GM21576 (cell line): Measurements from ENCODE around the gene DENND1A.
"Not testable (repeated sequence)": the region's sequence is repeated elsewhere in the genome, so short reads cannot be mapped to it uniquely, and the experiment has no call there.

Experiments
- ATAC-seq: cut with Tn5 transposase; IDR thresholded peaks from one replicate; pipeline ENCODE4 v1.9.1; 2021; ENCODE audit warnings: mild to moderate bottlenecking, moderate library complexity; ENCODE audit not compliant: unreplicated experiment

Gene DENND1A

DNA sequence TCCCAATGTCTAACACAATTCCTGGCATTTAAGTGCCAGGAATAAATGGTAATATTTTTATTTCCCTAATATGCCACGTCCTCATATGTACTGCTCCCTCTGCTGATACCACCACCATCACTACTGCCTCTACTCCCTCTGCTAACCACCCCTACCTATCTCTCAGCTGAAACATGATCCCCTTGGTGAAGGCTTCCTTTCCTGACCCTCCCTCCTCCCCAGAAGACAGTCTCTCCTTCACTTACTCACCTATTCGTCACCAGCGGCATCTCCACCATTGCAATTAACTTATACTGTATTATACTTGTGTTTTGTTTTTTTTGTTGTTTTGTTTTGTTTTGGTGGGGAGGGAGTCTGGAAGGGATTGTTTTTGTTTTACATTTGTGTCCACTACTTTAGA lies 4.8 kb downstream of the DENND1A start:
- no peak for ATAC-seq

DNA sequence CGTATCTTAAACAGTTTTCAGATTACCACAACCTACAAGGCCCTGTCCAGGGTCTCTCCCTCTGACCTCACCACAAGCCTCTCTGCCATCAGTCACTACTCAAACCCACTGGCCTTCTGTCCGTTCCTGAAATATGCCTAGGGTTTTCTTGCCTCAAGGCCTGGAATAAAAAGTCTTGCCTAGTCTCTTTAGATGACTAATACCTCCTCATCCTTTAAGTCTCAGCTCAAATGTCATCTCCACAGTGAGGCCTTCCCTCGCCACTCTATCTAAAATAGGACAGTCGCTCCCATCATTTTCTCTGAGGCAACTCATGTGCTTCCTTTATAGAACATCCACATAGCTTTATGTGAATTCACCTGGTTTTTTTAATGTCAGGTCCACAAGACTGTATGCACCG lies 5.2 kb downstream of the DENND1A start:
- ATAC-seq: no peak

DNA sequence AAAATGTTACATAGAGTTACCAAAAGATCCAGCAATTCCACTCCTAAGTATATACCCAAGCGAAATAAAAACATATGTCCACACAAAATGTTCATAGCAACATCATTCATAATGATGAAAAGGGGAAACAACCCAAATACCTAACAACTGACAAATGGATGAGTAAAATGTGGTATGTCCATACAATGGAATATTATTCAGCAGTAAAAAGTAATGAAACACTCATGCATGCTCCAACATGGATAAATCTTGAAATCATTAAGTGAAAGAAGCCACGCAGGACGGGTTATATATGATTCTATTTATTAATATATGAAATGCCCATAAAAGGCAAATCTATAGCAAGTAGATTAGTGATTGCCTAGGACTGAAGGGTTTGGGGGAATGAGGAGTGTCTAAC lies 6.0 kb downstream of the DENND1A start:
- ATAC-seq: no peak

DNA sequence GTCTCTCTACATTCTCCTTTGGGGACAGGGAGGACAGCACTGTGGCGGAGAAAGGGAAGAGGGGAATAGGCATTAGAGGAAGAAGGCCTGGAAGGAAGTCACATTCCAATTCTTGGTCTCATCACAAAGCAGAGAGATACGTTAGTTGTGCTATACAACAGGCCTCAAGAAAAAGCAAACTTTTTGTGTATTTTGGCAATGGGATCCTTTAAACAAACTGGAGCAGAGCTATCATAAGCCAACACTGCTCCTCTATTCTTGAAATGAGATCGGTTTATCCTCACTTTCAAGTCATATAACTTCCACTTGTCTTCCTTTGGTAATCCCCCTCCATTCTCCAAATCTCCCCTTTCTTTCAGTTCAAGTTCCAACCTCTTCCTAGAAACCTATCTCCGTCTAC lies 6.5 kb downstream of the DENND1A start:
- ATAC-seq: no peak

DNA sequence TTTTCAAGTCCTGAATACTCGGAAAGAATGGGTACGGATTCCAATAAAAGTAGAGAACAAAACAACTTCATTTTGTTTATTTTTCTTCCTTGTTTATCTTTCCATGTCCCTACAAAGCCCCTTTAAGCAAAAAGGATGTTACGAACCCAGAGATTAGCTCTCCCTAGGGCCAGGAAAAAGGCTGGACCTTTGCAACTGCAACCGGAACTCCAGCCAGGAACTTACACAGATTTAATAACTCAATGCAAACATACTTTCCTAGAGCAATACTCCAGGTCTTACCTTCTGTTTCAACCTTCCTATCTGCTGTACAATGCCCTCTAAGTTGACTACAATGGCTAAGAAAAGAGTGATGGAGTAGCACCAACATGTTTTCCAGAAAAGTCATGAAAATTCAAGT lies 7.0 kb downstream of the DENND1A start:
- no peak for ATAC-seq

DNA sequence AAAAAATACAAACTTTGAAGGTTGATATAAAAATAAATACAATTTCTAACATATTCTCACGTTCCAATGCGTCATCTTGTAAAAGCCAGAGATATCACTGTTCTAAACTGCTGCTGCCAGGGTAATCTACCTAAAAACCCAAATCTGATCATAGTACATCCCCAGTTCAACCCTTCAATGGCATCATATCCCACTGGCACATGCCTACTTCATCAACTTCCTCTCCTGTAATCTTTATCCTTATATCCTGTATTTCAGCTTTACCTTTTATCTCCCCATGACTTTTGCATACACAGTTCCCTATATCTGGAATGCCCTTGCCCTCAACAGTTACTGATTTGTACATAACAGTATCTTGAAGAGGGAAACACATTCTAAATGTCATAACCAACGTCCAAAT lies 7.5 kb downstream of the DENND1A start:
- ATAC-seq: no peak

DNA sequence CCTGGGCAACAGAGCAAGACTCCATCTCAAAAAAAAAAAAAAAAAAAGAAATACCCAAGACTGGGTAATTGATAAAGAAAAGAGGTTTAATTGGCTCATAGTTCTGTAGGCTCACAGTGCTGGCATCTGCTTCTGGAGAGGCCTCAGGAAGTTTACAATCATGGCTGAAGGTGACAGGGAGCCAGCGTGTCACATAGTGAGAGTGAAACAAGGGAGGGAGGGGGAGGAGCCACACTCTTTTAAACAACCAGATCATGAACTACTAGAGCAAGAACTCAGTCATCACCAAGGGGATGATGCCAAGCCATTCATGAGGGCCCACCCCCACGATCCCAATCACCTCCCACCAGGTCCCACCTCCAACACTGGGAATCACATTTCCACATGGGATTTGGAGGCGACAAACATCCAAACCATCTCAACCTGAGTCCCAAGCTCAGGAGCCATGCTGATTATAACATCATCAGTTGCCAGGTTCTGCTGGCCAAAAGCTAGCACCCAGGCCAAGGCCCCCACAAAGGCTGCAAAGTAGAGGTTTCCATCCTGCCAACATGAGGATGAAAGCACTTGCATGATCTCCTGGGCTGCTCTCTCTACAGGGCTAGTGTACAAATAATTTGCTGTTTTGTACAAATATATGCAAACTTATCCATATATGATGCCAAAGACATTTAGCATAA lies 15.3 kb downstream of the DENND1A start:
- ATAC-seq: no peak

DNA sequence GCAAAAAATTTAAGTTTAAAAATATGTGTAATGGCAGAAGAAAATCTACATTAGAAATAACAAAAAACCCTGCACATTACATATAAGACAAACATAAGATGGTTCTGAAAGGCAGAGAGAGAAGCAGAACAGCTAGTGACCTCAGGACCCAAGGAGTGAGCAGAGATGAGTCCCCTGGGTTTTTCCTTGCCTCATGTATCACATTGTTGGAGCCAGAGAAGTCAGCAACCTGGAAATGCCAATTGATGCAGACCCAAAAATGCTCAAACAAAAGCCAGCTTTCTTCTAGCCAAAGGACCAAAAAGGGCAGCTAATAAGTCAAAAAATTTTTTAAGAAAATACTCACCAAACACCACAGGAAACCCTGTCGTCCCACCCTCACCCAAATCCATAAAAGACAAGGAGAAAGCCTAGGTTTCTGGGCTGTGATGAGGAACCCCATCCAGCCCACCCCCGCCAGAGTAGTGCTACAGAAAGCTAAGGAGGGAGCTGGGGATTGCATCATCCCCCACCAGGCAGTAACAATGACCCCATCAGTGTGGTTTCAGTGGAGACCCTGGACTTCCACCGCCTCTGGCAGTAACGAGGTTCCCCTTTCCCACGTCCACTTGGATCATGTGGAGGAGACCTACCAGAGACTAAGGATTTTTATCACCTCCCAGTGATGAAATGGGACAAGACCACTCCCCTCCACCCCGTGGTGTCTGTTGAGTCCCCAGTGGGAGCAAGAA lies 17.6 kb downstream of the DENND1A start:
- no peak for ATAC-seq

DNA sequence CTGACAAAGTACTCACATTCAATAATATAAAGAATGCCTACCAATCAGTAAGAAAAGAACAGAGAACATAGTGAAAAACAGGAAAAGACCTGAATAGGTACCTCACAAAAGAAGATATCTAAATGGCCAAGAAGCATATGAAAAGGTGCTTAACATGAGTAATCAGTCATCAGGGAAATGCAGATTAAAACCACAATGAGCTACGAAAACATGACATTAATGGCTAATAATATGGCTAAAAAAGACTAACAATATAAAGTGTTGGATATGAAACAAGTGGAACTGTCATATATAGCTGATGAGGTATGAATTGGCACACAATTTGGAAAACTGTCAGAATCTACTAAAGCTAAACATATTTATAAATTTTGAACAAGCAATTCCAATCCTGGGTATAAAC lies 18.9 kb downstream of the DENND1A start:
- ATAC-seq: no peak

DNA sequence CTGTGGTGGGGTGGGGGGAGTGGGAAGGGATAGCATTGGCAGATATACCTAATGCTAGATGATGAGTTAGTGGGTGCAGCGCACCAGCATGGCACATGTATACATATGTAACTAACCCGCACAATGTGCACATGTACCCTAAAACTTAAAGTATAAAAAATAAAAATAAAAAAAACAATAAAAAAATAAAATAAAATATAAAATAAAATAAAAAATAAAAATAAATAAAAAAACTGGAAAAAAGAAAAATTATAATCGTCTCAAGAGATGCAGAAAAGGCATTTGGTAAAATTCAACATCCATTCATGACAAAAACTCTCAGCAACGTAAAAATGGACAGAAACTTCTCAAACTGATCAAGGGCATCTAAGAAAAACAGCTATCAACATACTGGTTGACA lies 20.7 kb downstream of the DENND1A start:
- ATAC-seq: not testable (repeated sequence)

DNA sequence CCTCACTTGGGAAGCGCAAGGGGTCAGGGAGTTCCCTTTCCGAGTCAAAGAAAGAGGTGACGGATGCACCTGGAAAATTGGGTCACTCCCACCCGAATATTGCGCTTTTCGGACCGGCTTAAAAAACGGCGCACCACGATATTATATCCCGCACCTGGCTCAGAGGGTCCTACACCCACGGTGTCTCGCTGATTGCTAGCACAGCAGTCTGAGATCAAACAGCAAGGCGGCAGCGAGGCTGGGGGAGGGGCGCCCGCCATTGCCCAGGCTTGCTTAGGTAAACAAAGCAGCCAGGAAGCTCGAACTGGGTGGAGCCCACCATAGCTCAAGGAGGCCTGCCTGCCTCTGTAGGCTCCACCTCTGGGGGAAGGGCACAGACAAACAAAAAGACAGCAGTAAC lies 26.4 kb downstream of the DENND1A start:
- not testable (repeated sequence) for ATAC-seq

DNA sequence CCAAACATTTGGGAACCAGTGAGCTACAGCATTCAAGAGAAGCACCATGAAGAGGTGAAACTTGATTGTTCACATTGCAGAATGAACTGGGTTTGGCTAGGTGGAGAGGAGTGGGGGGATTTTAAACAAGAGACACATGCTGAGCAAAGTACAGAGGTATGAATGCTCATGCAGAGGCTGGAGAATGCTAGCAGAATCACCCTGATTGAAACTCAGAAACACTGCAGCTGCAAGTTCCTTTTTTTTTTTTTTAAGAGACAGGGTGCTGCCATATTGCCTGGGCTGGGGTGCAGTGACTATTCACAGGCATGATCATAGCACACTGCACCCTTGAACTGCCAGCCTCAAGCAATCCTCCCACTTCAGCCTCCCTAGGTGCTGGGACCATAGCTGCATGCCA lies 35.1 kb downstream of the DENND1A start:
- no peak for ATAC-seq

DNA sequence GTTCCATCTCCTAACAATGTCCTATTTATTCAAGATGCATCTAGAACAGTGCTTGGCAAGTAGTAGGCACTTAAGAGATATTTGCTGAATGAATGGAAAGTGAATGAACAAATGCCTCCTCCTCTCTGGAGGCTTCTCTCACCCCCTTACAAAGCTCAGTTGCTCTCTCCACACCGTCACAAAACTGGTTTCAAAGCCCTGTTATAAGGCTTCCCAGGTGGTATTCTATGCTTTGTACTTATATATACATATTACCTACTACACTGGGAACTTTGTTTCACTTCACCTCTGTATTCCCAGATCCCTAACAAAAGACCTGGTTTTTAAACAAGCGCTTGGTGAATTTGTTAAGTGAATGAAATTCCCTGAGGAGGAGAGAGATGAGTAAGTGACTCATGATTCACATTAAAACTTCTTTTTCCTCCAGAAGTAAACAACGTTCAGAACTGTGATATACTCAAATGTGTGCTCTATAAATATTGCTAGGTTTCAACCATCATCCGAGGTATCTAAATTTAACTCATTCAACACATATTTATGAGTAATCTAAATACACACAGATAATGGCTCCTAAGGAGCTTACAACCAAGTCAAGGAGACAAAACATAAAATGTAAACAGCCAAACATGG lies 36.0 kb downstream of the DENND1A start:
- ATAC-seq: no peak

DNA sequence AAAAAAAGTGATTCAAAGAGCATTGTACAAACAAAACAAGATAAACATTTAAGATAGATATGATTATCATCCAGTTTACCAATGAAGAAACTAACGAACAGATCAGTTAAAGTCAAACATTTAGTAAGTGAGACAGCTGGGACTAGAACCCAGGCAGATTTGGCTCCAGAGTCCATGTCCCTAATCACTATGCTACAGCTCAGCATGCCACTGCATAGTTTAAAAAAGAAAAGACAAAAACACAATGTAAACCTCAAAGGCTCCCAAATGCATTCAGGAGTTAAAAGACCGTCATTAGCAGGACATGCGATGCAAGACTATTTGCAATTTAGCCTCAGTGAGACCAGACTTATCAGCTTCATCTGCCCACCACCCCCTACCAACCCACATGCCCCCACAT lies 36.8 kb downstream of the DENND1A start:
- ATAC-seq: no peak

DNA sequence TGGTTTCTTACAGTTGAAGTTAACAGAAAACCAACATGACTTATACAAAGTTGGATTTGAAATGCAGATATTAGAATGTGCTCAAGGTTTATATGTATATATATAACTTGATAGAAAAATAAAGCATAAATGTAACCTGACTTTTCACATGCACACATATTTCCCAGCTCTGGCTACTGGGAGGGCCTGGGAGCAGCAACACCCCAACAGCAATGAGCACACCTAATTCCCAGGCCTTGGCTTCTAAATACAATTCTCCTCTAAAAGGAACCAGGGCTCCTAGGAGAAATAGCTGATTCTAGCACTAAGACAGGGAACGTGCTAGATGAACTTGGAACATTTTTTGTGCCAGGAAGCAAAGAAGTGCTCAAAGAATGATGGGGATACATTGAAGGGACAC lies 42.1 kb downstream of the DENND1A start:
- no peak for ATAC-seq

DNA sequence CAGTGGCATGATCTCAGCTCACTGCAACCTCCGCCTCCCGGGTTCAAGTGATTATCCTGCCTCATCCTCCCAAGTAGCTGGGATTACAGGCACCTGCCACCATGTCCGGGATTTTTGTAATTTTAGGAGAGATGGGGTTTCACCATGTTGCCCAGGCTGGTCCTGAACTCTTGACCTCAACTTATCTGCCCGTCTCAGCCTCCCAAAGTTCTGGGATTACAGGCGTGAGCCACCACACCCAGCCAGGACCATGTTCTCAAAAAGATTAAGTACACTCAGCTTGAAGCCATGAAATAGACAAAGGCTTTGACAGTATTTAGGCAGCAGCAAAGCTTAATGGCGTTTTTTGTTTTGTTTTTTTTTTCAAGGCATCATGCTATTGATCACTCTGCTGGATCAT lies 44.1 kb downstream of the DENND1A start:
- not testable (repeated sequence) for ATAC-seq

DNA sequence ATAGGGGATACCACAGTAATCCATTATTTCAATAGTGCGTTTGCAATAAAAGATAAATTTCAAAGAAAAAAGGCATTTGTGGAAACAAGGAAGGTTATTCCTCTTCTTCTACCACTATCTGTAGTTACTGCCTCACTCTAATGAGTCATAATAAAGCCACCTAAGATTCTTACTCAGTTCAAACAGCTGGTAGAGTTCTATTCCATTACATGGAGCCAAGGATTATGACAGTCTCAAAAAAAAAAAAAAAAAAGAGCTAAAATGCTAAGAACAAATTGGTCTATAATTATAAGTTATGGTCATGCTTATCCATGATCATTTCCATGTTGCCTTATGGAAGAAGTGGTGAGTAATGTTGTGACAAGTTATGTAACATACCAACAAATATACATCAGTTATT lies 46.3 kb downstream of the DENND1A start:
- no peak for ATAC-seq

DNA sequence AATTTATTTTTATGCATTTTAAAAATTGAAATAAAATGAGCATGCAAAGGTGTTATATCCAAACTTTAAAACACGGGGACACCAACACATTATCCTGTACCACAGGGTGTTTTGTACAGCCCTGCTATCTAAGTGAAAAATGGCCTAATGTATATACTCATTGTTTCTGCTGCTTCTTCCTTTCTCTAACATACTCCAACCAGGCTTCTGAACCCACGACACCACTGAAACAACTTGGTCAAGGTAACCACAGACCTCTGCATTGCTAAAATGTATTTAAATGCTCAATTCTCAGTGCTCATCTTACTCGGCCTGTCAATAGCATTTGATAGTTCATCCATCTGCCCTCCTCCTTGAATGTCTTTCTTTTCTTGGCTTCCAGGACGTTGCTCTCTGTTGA lies 48.3 kb downstream of the DENND1A start:
- no peak for ATAC-seq

DNA sequence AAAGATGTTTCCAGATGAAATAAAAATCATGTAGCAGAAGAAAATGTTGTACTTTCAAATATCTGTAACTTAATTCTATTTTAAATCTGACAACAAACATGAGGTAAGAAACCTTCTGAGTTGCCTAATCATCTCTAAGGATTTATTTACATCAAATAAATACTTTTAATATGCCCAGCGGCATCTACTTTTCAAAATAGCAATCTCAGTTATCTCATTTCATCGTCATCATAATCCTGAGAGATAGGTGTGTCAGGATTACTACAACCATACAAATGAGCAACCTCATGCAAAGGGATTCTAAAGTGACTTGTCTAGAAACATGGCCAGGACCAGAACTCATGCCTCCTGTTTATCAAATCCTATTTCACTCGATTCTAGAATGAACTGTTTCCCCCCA lies 49.5 kb downstream of the DENND1A start:
- ATAC-seq: no peak

DNA sequence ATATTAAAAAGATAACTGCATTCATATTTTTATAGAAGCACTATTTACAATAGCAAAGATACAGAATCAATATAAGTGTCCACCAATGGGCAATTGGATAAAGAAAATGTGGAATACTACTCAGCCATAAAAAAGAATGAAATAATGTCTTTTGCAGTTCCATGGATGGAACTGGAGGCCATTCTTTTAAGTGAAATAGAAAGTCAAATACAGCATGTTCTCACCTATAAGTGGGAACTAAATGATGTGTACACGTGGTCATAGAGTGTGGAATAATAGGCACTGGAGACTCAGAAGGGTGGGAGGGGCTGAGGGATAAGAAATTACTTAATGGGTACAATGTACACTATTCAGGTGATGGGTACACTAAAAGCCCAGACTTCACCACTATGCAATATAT lies 53.2 kb downstream of the DENND1A start:
- no peak for ATAC-seq

DNA sequence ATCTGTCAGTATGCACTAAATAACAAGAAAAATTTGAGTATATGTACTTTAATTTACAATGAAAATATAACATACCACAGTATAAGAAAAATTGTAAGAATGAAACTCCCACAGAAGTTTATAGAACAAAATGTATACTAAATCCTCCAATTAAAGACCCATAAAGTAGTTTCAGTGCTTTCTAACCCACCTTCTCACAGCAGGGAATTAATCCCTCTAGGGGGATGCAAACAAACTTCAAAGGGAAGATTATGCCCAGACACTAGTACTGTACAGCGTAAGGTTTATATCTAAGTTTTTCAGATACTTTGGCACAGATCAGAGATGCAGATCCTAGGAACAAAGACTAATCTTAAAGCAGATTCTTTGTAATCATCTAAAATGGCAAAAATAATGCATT lies 57.2 kb downstream of the DENND1A start:
- ATAC-seq: no peak

DNA sequence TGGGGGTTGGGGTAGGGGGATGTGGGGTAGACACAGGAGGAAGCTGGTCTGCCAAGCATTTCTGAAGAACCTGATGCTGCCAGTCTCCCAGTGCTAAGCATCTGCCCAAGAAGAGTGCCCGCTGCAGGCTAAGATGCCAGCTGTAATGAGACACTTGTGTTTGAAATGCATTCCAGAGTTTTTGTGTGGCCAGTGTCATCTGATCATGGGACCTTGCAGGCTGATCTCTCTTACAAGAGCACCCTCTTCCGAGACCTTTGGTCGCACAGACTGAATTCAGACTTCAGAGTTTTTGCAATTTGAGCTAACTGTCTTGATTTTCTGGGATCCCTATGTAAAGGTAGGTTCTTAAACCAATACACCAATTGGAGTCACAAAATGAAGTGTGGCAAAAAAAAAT lies 58.1 kb downstream of the DENND1A start:
- no peak for ATAC-seq
